Lower leg skin (tissue), 4 donors: ENCODE measurements around the gene BEAN1. TPM values are rescaled to one million over a fixed set of nuclear protein-coding genes. Genes with fewer than 3 reads are reported as not detected.
A peak's percentile ranks its signal among the peaks of the same experiment; 100 is the strongest.

Experiments
- DNase-seq, 2 donors: peaks; one replicate each; pipeline ENCODE4 v3.0.0-alpha.2; 2019; ENCODE audit warnings: low spot score in 2 of 2
- H3K4me3 ChIP-seq: fragments of 200-600 bp; sonication (generic); 2 replicates; pipeline ENCODE4 v1.5.1; 2017; ENCODE audit warnings: mild to moderate bottlenecking, low read depth; ENCODE audit not compliant: poor library complexity, severe bottlenecking
- POLR2A ChIP-seq, 2 donors: fragments of 450-650 bp; IDR thresholded peaks; one replicate each; pipeline ENCODE4 v1.6.1; 2016 to 2017; ENCODE audit warnings: antibody characterized with exemption in 2 of 2, mild to moderate bottlenecking in 1 of 2, moderate library complexity in 1 of 2
- whole genome bisulfite sequencing, 2 donors: methylation state at CpG; one replicate each; pipeline ENCODE4 v1.1.5; 2018; 5-methylcytosine and 5-hydroxymethylcytosine counted together
- intact Hi-C: fragments of 100-400 bp; cut with DNase I; formaldehyde crosslinking; loops from one replicate; pipeline ENCODE4 v1.15.0; 2023; ENCODE audit warnings: low total_unique reads
- total RNA-seq, 4 donors: library from RNA; depleted of rRNA; stranded (reverse); fragments of >200 nt; gene quantifications; one replicate each; pipeline ENCODE4 v1.1.0, GENCODE V29; 2016
- TF ChIP-seq, protein P1 (sequence below), 3 donors: fragments of 450-650 bp; IDR thresholded peaks; one replicate each; pipeline ENCODE4 v1.5.1; 2016; ENCODE audit warnings: antibody characterized with exemption in 3 of 3, mild to moderate bottlenecking in 3 of 3, moderate library complexity in 2 of 3

BEAN1 gene
- total RNA-seq, 4 donors from 2014 or later = 0.72 to 3.9 (median 2.9) TPM; not detected in 1

GRCh38 chr16:66419527-66419926 lies 7.6 kb upstream of the BEAN1 start:
- WGBS, 2 donors = 54 to 69% methylated on average over 3 of the region's 3 CpGs
- H3K4me3 ChIP-seq = no peak overlapping the region
- DNase-seq = no peak
- TF ChIP-seq, protein P1, sequence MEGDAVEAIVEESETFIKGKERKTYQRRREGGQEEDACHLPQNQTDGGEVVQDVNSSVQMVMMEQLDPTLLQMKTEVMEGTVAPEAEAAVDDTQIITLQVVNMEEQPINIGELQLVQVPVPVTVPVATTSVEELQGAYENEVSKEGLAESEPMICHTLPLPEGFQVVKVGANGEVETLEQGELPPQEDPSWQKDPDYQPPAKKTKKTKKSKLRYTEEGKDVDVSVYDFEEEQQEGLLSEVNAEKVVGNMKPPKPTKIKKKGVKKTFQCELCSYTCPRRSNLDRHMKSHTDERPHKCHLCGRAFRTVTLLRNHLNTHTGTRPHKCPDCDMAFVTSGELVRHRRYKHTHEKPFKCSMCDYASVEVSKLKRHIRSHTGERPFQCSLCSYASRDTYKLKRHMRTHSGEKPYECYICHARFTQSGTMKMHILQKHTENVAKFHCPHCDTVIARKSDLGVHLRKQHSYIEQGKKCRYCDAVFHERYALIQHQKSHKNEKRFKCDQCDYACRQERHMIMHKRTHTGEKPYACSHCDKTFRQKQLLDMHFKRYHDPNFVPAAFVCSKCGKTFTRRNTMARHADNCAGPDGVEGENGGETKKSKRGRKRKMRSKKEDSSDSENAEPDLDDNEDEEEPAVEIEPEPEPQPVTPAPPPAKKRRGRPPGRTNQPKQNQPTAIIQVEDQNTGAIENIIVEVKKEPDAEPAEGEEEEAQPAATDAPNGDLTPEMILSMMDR (IDR thresholded peaks at IDR 0.05) = no peak
- intact Hi-C loops = no loop called here

- 41 to 47% methylated on average over 1 of the region's 1 CpG for WGBS, 2 donors
- TF ChIP-seq POLR2A (IDR thresholded peaks at IDR 0.05) = no peak
- TF ChIP-seq, protein P1 (IDR thresholded peaks at IDR 0.05) = no peak
- H3K4me3 ChIP-seq = no peak overlapping the region
- no peak for DNase-seq
- intact Hi-C loops = no loop called here
Observed at GRCh38 chr16:66420396-66420795, 6.7 kb upstream of the BEAN1 start.

DNA sequence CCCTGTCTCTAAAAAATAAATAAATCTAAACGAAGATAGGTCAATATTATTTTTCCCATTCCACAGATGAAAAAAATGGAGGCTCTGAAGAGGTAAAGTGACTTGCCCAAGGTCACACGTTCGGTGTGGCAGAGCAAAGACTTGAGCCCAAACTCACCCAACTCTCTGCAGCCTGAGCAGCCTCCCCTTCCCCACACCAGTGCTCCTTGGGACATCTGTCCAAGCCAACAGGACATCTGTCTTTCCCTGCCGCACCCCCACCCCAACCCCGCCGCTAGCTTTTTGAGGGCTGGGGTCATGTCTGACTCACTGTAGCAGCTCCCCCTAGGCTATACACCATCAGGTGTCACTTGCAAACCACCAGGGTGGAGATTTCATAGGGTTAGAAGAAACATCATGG lies 5.2 kb upstream of the BEAN1 start:
- DNase-seq = peak in 1 of 2 donors; percentile 61
- intact Hi-C loops = no loop called here
- WGBS, 2 donors = 76 to 83% methylated on average over 6 of the region's 6 CpGs

GRCh38 chr16:66422366-66422765 lies 4.7 kb upstream of the BEAN1 start:
- DNase-seq = peak in 1 of 2 donors; percentile 74
- intact Hi-C loops = no loop called here
- WGBS, 2 donors = 65 to 96% methylated on average over 2 of the region's 2 CpGs
- H3K4me3 ChIP-seq = no peak overlapping the region
- TF ChIP-seq, protein P1 (IDR thresholded peaks at IDR 0.05) = no peak
- TF ChIP-seq POLR2A (IDR thresholded peaks at IDR 0.05) = no peak

More for the DNA sequence above, 5.2 kb upstream of the BEAN1 start:
- H3K4me3 ChIP-seq = no peak overlapping the region
- TF ChIP-seq, protein P1 (IDR thresholded peaks at IDR 0.05) = no peak
- TF ChIP-seq POLR2A (IDR thresholded peaks at IDR 0.05) = no peak

DNA sequence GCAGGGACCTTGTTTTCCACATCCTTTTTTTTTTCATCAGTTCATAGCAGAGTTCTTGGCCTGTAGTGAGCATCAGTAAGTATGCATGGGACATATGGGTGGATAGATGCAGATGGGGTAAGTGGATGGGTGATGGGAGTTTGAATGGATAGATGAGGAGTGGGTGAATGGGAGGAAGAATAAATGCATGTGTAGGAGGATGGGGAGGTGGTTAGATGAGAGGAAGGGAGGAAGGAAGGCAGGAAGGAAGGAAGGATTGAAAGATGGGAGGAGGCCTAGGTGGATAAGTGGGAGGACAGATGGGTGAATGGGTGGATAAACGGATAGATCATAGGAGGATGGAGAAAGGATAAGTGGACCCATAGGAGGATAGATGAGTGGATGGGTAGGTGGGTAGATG lies 3.9 kb upstream of the BEAN1 start:
- 90 to 93% methylated on average over 1 of the region's 1 CpG for WGBS, 2 donors
- no peak for DNase-seq
- intact Hi-C loops = no loop called here
- no peak overlapping the region for H3K4me3 ChIP-seq
- TF ChIP-seq, protein P1 (IDR thresholded peaks at IDR 0.05) = no peak
- no peak for TF ChIP-seq POLR2A (IDR thresholded peaks at IDR 0.05)

- 44 to 52% methylated on average over 8 of the region's 8 CpGs for WGBS, 2 donors
- TF ChIP-seq, protein P1 (IDR thresholded peaks at IDR 0.05) = no peak
- TF ChIP-seq POLR2A (IDR thresholded peaks at IDR 0.05) = no peak
- intact Hi-C loops = no loop called here
- H3K4me3 ChIP-seq = no peak overlapping the region
- peak in 1 of 2 donors; percentile 72 for DNase-seq
Observed at GRCh38 chr16:66425651-66426050, 1.4 kb upstream of the BEAN1 start.
